Panc1 (cell line): Measurements from ENCODE around the gene ERBB2. TPM values are rescaled to one million over a fixed set of nuclear protein-coding genes. Genes with fewer than 3 reads are reported as not detected.

Source experiments
- ATAC-seq: fragments of 200-7000 bp; cut with Tn5 transposase; 2 replicates; pipeline ENCODE4 v1.9.1; 2020; ENCODE audit warnings: mild to moderate bottlenecking, moderate library complexity
- BruUV-seq: library from RNA; stranded (reverse); fragments of 400-500 nt; replicated peaks from 2 replicates; lab custom pipeline; 2021; lab: Mats Ljungman, UMichigan
- CTCF ChIA-PET: fragments of 300-600 bp; sonication (Branson Sonifier 250); formaldehyde crosslinking; loops from one replicate; lab custom pipeline; 2022; ENCODE audit warnings: antibody characterized with exemption; lab: Charles Lee
- POLR2A ChIA-PET: fragments of 300-600 bp; sonication (Branson Sonifier 250); formaldehyde crosslinking; loops from one replicate; lab custom pipeline; 2022; ENCODE audit warnings: antibody characterized with exemption; lab: Charles Lee
- DNase-seq: peaks from one replicate; pipeline ENCODE4 v3.0.0-alpha.2; 2010; ENCODE audit warnings: low read depth, low spot score
- H3K27ac ChIP-seq: 2 replicates; pipeline ENCODE4 v1.5.1; 2011; ENCODE audit warnings: mild to moderate bottlenecking, low read length, inconsistent platforms
- H3K27me3 ChIP-seq: fragments of 200-500 bp; sonication (Bioruptor generic); 2 replicates; pipeline ENCODE4 v1.6.0; 2014; ENCODE audit warnings: low read length, inconsistent platforms; ENCODE audit not compliant: control insufficient read depth, insufficient read depth
- H3K36me3 ChIP-seq: fragments of 200-500 bp; sonication (Bioruptor generic); 2 replicates; pipeline ENCODE4 v1.5.1; 2014; ENCODE audit warnings: inconsistent platforms, mild to moderate bottlenecking, low read length, moderate library complexity; ENCODE audit not compliant: control insufficient read depth, insufficient read depth
- H3K4me1 ChIP-seq: 2 replicates; pipeline ENCODE4 v1.5.1; 2011; ENCODE audit warnings: inconsistent platforms, mild to moderate bottlenecking, low read length, moderate library complexity; ENCODE audit not compliant: control insufficient read depth, insufficient read depth
- H3K4me3 ChIP-seq, 2 experiments: 2 replicates each; pipeline ENCODE4 v1.5.1; 2011 to 2012; ENCODE audit warnings: low read depth in 2 of 2, low read length in 2 of 2, mild to moderate bottlenecking in 2 of 2, inconsistent platforms in 1 of 2, moderate library complexity in 1 of 2
- H3K9me3 ChIP-seq: fragments of 200-500 bp; sonication (Bioruptor generic); 2 replicates; pipeline ENCODE4 v1.5.1; 2014; ENCODE audit warnings: low read depth, mild to moderate bottlenecking, inconsistent platforms, low read length, moderate library complexity; ENCODE audit not compliant: control insufficient read depth, insufficient read depth
- POLR2AphosphoS5 ChIP-seq: IDR thresholded peaks from 2 replicates; pipeline ENCODE4 v1.6.1; 2012; ENCODE audit warnings: mild to moderate bottlenecking, low read depth, low read length, moderate library complexity
- SIN3A ChIP-seq: IDR thresholded peaks from 2 replicates; pipeline ENCODE4 v1.6.1; 2012; ENCODE audit warnings: low read depth, mild to moderate bottlenecking, low read length, moderate library complexity, borderline replicate concordance; ENCODE audit not compliant: insufficient read depth
- TCF7L2 ChIP-seq: IDR thresholded peaks from 2 replicates; pipeline ENCODE4 v1.6.1; 2011; ENCODE audit warnings: mild to moderate bottlenecking, low read depth, low read length, inconsistent platforms
- in situ Hi-C: cut with HindIII; loops from 2 replicates; pipeline ENCODE4 v1.10.0; 2016; ENCODE audit warnings: low sequenced_read_pairs, low pct_unique_long_range_greater_than_20kb
- intact Hi-C: fragments of 100-400 bp; cut with micrococcal nuclease; formaldehyde crosslinking; loops from one replicate; pipeline ENCODE4 v1.10.0; 2022; ENCODE audit not compliant: unreplicated experiment
- total RNA-seq: library from RNA; stranded (reverse); gene quantifications from one replicate; pipeline ENCODE4 v1.2.1, GENCODE V29; 2021; ENCODE audit not compliant: unreplicated experiment
- TF ChIP-seq, protein P1 (sequence below), 2 experiments: IDR thresholded peaks; 2 replicates each; pipeline ENCODE4 v1.6.1; 2011 to 2012; ENCODE audit warnings: low read depth in 2 of 2, control low read depth in 1 of 2, low read length in 1 of 2, mild to moderate bottlenecking in 1 of 2, moderate library complexity in 1 of 2; ENCODE audit not compliant: insufficient read depth in 1 of 2
- TF ChIP-seq, protein P2 (sequence below): fragments of 450-650 bp; IDR thresholded peaks from 2 replicates; pipeline ENCODE4 v1.5.1; 2017; ENCODE audit warnings: mild to moderate bottlenecking

Gene ERBB2
- total RNA-seq, 1 experiment from 2014 or later: 68.6 TPM

DNA sequence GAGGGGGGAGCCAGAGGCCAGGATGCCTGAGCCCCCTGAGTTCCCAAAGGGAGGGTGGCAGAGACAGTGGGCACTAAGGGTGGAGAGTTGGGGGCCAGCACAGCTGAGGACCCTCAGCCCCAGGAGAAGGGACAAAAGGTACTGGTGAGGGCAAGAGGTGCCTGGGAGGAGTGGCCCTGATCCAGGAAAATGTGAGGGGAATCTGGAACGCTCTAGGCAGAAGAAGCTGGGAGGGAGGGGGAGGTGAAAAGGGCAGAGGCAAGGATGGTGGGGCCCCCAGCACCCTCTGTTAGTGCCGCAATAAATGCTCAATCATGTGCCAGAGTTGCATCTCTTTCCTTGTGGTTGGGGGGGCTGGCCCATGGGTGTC is 33.6 kb upstream of the ERBB2 start:
- no peak for DNase-seq
- no peak for ATAC-seq
- POLR2A ChIA-PET: interaction anchor here (0.6 kb wide), 1 partner anchor 35 kb away, joined by 6 read pairs; no protein-coding TSS in a partner anchor
- Histone ChIP-seq H3K4me1 (peaks cover 46% of the 10 kb centered on the region), H3K27ac (peak overlapping the region; percentile 59; the same call in 1 of the 2 replicates), H3K36me3 (no peaks in the 10 kb centered on the region), H3K27me3 (no peaks in the 10 kb centered on the region), H3K9me3 (no peaks in the 10 kb centered on the region), H3K4me3 (no peak overlapping the region)
- CTCF ChIA-PET: interaction anchor here (0.8 to 2.1 kb wide), 4 partner anchors 14 to 44 kb away, joined by 3 to 11 read pairs (median 4); no protein-coding TSS in a partner anchor
- intact Hi-C loops (no loop called here), in situ Hi-C loops (no loop called here)
- TF ChIP-seq, protein P1, sequence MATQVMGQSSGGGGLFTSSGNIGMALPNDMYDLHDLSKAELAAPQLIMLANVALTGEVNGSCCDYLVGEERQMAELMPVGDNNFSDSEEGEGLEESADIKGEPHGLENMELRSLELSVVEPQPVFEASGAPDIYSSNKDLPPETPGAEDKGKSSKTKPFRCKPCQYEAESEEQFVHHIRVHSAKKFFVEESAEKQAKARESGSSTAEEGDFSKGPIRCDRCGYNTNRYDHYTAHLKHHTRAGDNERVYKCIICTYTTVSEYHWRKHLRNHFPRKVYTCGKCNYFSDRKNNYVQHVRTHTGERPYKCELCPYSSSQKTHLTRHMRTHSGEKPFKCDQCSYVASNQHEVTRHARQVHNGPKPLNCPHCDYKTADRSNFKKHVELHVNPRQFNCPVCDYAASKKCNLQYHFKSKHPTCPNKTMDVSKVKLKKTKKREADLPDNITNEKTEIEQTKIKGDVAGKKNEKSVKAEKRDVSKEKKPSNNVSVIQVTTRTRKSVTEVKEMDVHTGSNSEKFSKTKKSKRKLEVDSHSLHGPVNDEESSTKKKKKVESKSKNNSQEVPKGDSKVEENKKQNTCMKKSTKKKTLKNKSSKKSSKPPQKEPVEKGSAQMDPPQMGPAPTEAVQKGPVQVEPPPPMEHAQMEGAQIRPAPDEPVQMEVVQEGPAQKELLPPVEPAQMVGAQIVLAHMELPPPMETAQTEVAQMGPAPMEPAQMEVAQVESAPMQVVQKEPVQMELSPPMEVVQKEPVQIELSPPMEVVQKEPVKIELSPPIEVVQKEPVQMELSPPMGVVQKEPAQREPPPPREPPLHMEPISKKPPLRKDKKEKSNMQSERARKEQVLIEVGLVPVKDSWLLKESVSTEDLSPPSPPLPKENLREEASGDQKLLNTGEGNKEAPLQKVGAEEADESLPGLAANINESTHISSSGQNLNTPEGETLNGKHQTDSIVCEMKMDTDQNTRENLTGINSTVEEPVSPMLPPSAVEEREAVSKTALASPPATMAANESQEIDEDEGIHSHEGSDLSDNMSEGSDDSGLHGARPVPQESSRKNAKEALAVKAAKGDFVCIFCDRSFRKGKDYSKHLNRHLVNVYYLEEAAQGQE (IDR thresholded peaks at IDR 0.05; ENCODE audit: insufficient read depth in 1 of 2, low read depth in 2 of 2, low read length in 1 of 2): no peak
- TF ChIP-seq, protein P2, sequence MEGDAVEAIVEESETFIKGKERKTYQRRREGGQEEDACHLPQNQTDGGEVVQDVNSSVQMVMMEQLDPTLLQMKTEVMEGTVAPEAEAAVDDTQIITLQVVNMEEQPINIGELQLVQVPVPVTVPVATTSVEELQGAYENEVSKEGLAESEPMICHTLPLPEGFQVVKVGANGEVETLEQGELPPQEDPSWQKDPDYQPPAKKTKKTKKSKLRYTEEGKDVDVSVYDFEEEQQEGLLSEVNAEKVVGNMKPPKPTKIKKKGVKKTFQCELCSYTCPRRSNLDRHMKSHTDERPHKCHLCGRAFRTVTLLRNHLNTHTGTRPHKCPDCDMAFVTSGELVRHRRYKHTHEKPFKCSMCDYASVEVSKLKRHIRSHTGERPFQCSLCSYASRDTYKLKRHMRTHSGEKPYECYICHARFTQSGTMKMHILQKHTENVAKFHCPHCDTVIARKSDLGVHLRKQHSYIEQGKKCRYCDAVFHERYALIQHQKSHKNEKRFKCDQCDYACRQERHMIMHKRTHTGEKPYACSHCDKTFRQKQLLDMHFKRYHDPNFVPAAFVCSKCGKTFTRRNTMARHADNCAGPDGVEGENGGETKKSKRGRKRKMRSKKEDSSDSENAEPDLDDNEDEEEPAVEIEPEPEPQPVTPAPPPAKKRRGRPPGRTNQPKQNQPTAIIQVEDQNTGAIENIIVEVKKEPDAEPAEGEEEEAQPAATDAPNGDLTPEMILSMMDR: no peak
- TF ChIP-seq TCF7L2: no peak
- no peak for TF ChIP-seq POLR2AphosphoS5
- no peak for TF ChIP-seq SIN3A
- no TSS peak for BruUV-seq

DNA sequence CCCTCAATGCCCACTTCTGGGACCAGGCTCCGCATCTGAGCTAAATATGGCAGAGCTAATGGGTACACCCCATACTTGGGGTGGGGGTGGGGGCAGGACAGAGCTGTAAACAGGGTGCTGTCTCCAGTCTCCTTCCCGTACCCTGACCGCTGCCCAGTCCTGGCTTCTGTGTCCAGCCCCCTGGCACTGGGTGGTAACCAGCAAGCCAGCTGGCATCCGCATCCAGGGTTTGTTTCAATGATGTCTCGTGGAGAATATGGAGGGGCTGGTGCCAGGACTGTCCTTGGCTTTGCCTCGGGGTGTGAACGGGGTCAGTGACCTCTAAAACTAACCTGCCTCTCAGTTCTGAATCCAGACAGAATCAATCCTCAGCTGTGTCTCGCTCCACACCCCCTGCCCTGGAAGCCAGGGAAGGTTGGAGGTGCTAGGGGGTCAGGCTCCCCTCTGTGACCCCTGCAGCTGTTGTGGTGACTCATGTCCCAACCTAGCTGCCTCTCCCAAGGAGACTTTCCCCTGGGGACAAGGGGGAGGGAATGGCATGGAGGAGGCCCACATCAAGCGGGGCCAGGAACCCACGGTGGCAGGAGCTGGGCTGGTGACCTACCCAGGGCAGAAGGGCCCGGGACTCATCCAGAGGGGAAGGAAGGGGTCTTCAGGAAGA is 33.1 kb upstream of the ERBB2 start:
- POLR2A ChIA-PET: interaction anchor here (0.5 to 0.7 kb wide), 3 partner anchors 18 to 218 kb away, joined by 3 to 16 read pairs (median 3); no protein-coding TSS in a partner anchor

More for the DNA sequence above, 33.1 kb upstream of the ERBB2 start:
- in situ Hi-C loops: no loop called here
- Histone ChIP-seq H3K36me3 (no peaks in the 10 kb centered on the region), H3K4me1 (peaks cover 46% of the 10 kb centered on the region), H3K9me3 (no peaks in the 10 kb centered on the region), H3K4me3 (no peak overlapping the region), H3K27me3 (no peaks in the 10 kb centered on the region), H3K27ac (peak overlapping the region; percentile 32; the same call in 1 of the 2 replicates)
- intact Hi-C loops: no loop called here
- no peak for ATAC-seq
- BruUV-seq: no TSS peak
- DNase-seq: no peak
- CTCF ChIA-PET: interaction anchor here (0.7 to 2.1 kb wide), 5 partner anchors 14 to 54 kb away, joined by 3 to 11 read pairs (median 4); no protein-coding TSS in a partner anchor
- TF ChIP-seq TCF7L2: no peak
